Measurements from ENCODE around the gene IFTAP.

The IFTAP gene

DNA sequence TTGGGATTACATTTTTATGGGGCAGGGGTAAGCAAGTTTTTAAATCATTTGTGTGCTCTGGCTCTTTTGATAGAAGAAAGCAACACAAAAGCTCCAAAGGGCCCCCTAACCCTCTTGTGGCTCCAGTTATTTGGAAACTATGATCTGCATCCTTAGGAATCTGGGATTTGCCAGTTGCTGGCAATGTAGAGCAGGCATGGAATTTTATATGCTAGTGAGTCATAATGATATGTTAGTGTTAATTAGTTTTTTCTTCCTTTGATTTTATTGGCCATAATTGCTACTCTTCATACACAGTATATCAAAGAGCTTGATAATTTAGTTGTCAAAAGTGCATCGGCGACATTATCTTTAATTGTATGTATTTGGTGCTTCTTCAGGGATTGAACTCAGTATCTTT lies 16.4 kb upstream of the IFTAP start:
- DNase-seq (ENCODE audit: low read depth) = no peak
- no peak overlapping the region for H3K4me3 ChIP-seq (ENCODE audit: control insufficient read depth, low read depth, low read length)
- TF ChIP-seq, protein P1, sequence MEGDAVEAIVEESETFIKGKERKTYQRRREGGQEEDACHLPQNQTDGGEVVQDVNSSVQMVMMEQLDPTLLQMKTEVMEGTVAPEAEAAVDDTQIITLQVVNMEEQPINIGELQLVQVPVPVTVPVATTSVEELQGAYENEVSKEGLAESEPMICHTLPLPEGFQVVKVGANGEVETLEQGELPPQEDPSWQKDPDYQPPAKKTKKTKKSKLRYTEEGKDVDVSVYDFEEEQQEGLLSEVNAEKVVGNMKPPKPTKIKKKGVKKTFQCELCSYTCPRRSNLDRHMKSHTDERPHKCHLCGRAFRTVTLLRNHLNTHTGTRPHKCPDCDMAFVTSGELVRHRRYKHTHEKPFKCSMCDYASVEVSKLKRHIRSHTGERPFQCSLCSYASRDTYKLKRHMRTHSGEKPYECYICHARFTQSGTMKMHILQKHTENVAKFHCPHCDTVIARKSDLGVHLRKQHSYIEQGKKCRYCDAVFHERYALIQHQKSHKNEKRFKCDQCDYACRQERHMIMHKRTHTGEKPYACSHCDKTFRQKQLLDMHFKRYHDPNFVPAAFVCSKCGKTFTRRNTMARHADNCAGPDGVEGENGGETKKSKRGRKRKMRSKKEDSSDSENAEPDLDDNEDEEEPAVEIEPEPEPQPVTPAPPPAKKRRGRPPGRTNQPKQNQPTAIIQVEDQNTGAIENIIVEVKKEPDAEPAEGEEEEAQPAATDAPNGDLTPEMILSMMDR (conservative IDR thresholded peaks at IDR 0.05; ENCODE audit: control insufficient read depth, insufficient read depth, low read depth, low read length) = no peak

DNA sequence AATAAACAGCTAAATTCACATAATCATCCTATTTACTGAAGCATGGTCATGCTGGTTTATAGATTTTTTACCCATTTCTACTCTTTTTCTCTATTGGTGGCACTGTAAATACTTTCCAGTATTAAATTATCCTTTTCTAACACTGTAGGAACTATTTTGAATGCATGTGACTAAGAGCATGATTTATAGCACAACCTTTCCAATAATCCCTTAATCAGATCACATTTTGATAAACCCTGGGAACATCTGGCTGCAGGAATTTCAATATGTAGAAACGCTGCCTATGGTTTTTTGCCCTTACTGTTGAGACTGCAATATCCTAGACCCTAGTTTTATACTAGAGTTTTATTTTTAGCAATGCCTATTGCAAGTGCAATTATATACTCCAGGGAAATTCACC lies 15.8 kb upstream of the IFTAP start:
- TF ChIP-seq, protein P1 (conservative IDR thresholded peaks at IDR 0.05; ENCODE audit: control insufficient read depth, insufficient read depth, low read depth, low read length) = no peak
- DNase-seq (ENCODE audit: low read depth) = no peak
- H3K4me3 ChIP-seq (ENCODE audit: control insufficient read depth, low read depth, low read length) = no peak overlapping the region

DNA sequence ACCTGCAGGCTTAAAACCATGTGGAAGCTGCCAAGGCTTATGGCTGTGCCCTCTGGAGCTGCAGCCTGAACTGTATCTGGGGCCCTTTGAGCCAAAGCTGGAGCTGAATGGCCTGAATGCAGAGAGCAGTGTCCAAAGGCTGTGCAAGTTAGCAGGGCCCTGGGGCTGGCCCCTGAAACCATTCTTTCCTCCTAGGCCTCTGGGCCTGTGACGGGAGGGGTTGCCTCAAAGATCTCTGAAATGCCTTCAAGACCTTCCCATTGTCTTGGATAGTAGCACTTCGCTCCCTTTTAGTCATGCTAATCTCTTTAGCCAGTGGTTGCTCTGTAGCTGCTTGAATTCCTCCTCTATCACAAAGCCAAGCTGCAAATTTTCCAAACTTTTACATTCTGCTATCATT lies 12.8 kb upstream of the IFTAP start:
- TF ChIP-seq, protein P1 (conservative IDR thresholded peaks at IDR 0.05; ENCODE audit: control insufficient read depth, insufficient read depth, low read depth, low read length) = no peak
- no peak for DNase-seq (ENCODE audit: low read depth)
- no peak overlapping the region for H3K4me3 ChIP-seq (ENCODE audit: control insufficient read depth, low read depth, low read length)

DNA sequence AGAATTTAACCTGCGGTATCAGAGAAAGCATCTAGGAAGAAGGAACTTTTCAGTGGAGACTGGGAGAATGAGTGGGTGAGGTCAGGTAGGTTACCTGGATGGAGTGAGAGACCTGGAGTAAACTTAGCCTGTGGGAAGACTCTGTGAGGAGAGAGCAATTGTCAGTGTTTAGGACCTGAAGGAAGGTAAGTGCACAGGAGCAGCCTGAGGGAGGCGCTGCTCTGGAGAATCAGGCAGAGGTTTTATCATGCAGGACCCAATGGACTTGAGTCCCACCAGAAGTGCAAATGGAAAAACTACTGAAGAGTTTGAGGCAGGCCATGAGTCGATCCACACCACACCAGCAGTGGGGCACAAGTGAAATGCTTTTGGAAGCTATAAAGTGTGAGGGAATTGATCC lies 10.6 kb upstream of the IFTAP start:
- DNase-seq (ENCODE audit: low read depth) = no peak
- TF ChIP-seq, protein P1 (conservative IDR thresholded peaks at IDR 0.05; ENCODE audit: control insufficient read depth, insufficient read depth, low read depth, low read length) = no peak

DNA sequence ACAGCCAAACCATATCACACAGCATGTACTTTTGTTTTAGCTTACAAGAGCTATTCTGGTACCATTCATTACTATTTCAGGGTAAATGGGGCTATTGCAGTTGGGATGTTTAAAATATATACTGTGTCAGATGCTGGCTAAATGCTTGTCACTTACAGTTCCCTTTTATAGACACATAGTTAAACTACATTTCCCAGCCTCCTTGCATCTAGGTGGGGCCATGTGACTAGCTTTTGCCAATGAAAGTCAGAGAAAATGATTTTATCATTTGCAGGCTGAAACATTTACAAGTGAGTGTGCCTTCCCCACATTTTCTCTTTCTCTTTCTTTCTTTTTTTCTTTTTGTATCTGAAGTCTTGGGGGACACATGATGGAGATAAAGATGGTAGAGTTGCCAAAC lies 7.8 kb upstream of the IFTAP start:
- H3K4me3 ChIP-seq (ENCODE audit: control insufficient read depth, low read depth, low read length) = no peak overlapping the region
- DNase-seq (ENCODE audit: low read depth) = no peak
- TF ChIP-seq, protein P1 (conservative IDR thresholded peaks at IDR 0.05; ENCODE audit: control insufficient read depth, insufficient read depth, low read depth, low read length) = no peak

More for the DNA sequence above, 10.6 kb upstream of the IFTAP start:
- no peak overlapping the region for H3K4me3 ChIP-seq (ENCODE audit: control insufficient read depth, low read depth, low read length)

DNA sequence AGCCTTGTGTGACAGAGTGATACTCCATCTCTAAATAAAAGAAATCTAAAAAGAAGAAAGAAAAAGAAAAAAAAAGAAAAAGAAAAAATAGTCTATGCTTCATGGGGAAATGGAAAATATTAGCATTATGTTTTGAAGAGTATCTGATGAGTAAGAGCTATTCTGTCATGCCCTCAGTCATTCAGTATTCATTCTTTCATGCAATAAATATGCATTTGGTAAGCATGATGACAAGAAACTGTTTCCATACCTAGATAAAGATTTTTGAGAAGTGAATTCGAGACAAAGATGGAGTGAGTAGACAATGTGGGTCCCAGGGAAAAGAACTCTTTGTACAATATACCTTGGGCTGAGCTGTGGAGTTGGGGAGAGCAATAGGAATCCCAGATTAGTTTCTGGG lies 6.2 kb upstream of the IFTAP start:
- H3K4me3 ChIP-seq (ENCODE audit: control insufficient read depth, low read depth, low read length) = no peak overlapping the region
- TF ChIP-seq, protein P1 (conservative IDR thresholded peaks at IDR 0.05; ENCODE audit: control insufficient read depth, insufficient read depth, low read depth, low read length) = no peak
- no peak for DNase-seq (ENCODE audit: low read depth)

DNA sequence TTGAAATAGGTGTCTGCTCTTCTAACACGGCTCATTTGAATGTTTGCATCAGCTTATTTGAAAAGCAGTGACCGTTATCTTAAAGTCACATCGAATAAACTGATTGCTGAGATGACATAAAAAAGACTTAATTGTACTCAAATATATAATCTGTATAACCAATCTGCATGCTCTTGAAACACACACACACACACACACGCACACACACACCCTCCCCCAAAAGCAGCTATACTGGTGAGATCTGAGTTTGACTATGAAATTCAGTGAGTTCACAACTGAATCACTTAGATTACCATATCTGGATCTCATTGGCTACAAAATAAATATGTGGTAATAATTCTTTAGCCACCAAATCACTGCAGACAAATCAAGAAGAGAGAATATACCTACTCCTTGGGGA lies 3.8 kb upstream of the IFTAP start:
- H3K4me3 ChIP-seq (ENCODE audit: control insufficient read depth, low read depth, low read length) = no peak overlapping the region
- DNase-seq (ENCODE audit: low read depth) = no peak
- TF ChIP-seq, protein P1 (conservative IDR thresholded peaks at IDR 0.05; ENCODE audit: control insufficient read depth, insufficient read depth, low read depth, low read length) = no peak
